ENCODE data around the gene RBL2. TPM values are rescaled to one million over a fixed set of nuclear protein-coding genes. Genes with fewer than 3 reads are reported as not detected.
A peak's percentile ranks its signal among the peaks of the same experiment; 100 is the strongest.

The RBL2 gene
- total RNA-seq, 1 donor from 2014 or later = 36.0 TPM

DNA sequence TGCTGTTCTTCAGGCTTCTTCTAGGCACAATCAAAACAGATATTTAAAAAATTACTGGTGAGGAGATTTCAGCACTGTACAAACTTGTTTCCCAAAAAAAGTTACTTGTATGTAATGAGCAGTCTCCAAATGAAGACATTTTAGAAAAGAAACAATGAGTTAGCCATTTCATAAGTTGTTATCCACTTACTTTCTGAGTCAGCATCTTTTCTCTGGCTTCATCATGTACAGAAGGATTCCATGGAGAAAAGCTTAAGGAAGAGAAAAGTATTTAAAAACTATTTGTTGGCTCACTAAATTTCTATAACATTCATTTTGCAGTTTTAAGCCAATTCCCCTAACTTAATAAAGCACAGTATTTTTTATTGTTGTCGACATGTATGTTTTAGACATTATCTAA, 58.2 kb downstream of the RBL2 start:
- DNase-seq = no peak
- no peak overlapping the region for H3K4me3 ChIP-seq
- H3K9me3 ChIP-seq (replicated peaks) = no peaks in the 10 kb centered on the region
- H3K36me3 ChIP-seq = peaks cover 91% of the 10 kb centered on the region
- intact Hi-C loops (cut with micrococcal nuclease) = no loop called here
- no peak overlapping the region for H3K27ac ChIP-seq (replicated peaks)
- TF ChIP-seq, protein P1, sequence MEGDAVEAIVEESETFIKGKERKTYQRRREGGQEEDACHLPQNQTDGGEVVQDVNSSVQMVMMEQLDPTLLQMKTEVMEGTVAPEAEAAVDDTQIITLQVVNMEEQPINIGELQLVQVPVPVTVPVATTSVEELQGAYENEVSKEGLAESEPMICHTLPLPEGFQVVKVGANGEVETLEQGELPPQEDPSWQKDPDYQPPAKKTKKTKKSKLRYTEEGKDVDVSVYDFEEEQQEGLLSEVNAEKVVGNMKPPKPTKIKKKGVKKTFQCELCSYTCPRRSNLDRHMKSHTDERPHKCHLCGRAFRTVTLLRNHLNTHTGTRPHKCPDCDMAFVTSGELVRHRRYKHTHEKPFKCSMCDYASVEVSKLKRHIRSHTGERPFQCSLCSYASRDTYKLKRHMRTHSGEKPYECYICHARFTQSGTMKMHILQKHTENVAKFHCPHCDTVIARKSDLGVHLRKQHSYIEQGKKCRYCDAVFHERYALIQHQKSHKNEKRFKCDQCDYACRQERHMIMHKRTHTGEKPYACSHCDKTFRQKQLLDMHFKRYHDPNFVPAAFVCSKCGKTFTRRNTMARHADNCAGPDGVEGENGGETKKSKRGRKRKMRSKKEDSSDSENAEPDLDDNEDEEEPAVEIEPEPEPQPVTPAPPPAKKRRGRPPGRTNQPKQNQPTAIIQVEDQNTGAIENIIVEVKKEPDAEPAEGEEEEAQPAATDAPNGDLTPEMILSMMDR (IDR thresholded peaks at IDR 0.05; ENCODE audit: borderline replicate concordance) = no peak
- peaks cover 22% of the 10 kb centered on the region for H3K4me1 ChIP-seq
- no peaks in the 10 kb centered on the region for H3K27me3 ChIP-seq (ENCODE audit: low read depth)

DNA sequence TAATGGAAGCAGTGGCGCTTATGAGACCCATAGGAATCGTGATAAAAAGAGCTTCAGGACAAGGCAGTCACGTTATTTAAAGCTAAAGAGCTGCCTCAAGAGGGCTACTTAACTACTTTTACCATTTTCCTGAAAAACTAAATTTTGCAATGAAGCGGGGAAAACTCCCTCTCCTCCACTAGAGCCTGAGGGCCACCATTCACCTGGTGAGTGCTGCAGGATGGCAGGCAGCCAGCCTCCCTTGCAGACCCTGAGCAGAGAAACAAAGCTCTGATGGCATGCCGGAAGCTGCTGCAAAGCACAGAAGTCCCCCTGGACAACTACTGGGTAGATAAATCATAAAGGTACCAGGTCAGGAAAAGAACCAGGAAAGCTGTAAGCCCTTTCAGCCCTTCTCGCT, 60.4 kb downstream of the RBL2 start:
- Histone ChIP-seq H3K4me1 (peaks cover 14% of the 10 kb centered on the region), H3K4me3 (no peak overlapping the region), H3K36me3 (peaks cover 100% of the 10 kb centered on the region), H3K27me3 (ENCODE audit: low read depth) (no peaks in the 10 kb centered on the region), H3K27ac (replicated peaks) (no peak overlapping the region), H3K9me3 (replicated peaks) (no peaks in the 10 kb centered on the region)
- no peak for DNase-seq
- TF ChIP-seq, protein P1 (IDR thresholded peaks at IDR 0.05; ENCODE audit: borderline replicate concordance) = no peak
- intact Hi-C loops (cut with micrococcal nuclease) = no loop called here

DNA sequence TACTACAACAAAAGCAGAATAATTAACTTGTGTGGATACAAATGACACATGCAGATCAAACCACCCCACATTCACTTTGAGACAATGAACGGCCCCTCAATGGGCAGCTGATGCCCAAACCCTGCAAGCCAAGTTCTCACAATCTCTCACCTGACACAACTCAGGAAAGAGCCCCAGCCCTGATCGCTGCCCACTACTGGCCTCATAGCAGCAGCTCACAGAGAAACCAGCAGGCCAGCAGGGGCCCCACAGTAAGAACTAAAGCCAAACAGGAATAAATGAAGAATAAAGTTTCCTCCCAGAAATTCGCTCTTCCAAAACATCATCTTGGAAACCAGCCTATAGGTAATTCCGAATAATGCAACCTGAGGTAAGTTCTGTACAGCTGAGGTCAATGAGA, 61.1 kb downstream of the RBL2 start:
- Histone ChIP-seq H3K4me3 (no peak overlapping the region), H3K27me3 (ENCODE audit: low read depth) (no peaks in the 10 kb centered on the region), H3K4me1 (peaks cover 12% of the 10 kb centered on the region), H3K9me3 (replicated peaks) (no peaks in the 10 kb centered on the region), H3K27ac (replicated peaks) (no peak overlapping the region), H3K36me3 (peaks cover 93% of the 10 kb centered on the region)
- TF ChIP-seq, protein P1 (IDR thresholded peaks at IDR 0.05; ENCODE audit: borderline replicate concordance) = no peak
- DNase-seq = no peak
- intact Hi-C loops (cut with micrococcal nuclease) = no loop called here

DNA sequence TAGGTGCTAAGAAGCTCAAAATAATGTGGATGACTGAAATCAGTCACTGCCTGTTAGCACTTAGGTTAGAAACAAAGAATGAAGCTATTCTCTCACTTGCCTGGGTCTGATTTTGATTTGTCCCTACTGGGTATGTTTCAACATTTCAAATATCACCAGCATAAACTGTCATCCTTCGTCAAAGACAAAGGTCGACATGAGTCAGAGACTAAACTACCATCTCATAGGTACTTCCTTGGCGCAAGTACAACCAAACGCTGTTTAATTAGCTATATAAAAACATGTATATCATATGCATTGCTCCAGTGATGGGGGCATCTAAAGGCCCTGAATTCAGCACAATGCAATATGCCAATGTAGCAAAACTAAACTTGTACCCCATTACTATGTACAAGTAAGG, 64.7 kb downstream of the RBL2 start:
- no peaks in the 10 kb centered on the region for H3K27me3 ChIP-seq (ENCODE audit: low read depth)

DNA sequence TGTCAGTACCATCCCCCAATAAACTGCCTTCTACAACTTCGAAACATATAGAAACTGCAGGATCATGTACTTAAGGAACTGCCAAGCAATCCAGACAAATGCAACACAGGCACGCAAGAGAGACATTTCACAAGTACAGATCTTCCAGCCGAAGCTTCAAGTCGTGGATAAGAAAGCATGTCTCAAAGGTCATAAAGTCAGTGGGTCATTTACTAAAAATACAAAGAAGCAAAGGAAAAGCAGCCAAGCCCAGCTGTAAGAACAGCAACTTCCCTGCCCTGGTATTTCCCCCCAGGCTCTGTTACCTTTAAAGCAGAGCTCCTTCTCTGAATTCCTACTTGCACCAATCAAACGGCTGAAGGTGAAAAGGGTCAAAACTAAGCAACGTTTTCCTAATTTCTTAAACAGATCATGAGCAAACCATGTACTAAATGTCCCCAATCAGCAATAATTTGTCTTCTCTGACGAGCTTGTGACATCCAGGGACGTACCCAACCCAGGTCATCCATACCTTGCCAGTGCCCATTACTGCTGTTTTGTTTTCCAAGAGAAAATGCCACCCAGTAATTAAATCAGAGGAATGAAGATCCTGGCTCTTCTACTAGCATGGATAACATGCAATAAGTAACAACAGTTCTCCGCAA, 67.1 kb downstream of the RBL2 start:
- Histone ChIP-seq H3K36me3 (peaks cover 33% of the 10 kb centered on the region), H3K27me3 (ENCODE audit: low read depth) (no peaks in the 10 kb centered on the region), H3K4me3 (peak overlapping the region; percentile 90), H3K27ac (replicated peaks) (peak overlapping the region; percentile 98), H3K9me3 (replicated peaks) (no peaks in the 10 kb centered on the region), H3K4me1 (peaks cover 53% of the 10 kb centered on the region)
- no peak for DNase-seq
- TF ChIP-seq, protein P1 (IDR thresholded peaks at IDR 0.05; ENCODE audit: borderline replicate concordance) = no peak
- intact Hi-C loops (cut with micrococcal nuclease) = no loop called here

More for the DNA sequence above, 64.7 kb downstream of the RBL2 start:
- H3K36me3 ChIP-seq = peaks cover 57% of the 10 kb centered on the region
- H3K4me3 ChIP-seq = no peak overlapping the region
- intact Hi-C loops (cut with micrococcal nuclease) = no loop called here
- H3K4me1 ChIP-seq = peaks cover 33% of the 10 kb centered on the region
- H3K9me3 ChIP-seq (replicated peaks) = no peaks in the 10 kb centered on the region
- no peak overlapping the region for H3K27ac ChIP-seq (replicated peaks)
- TF ChIP-seq, protein P1 (IDR thresholded peaks at IDR 0.05; ENCODE audit: borderline replicate concordance) = no peak
- DNase-seq = no peak

All from left ventricle myocardium inferior (tissue), 1 donor.